Colonic mucosa (tissue), 4 donors: Measurements from ENCODE around the gene CALU. TPM values are rescaled to one million over a fixed set of nuclear protein-coding genes. Genes with fewer than 3 reads are reported as not detected.

Source experiments
- DNase-seq: peaks from one replicate; pipeline ENCODE4 v3.0.0-alpha.2; 2020
- H3K27ac ChIP-seq: fragments of 200-600 bp; one replicate; pipeline ENCODE4 v1.8.0; 2021
- H3K27me3 ChIP-seq: fragments of 200-600 bp; one replicate; pipeline ENCODE4 v1.8.0; 2021
- H3K36me3 ChIP-seq: fragments of 200-600 bp; one replicate; pipeline ENCODE4 v1.8.0; 2021
- H3K4me1 ChIP-seq: fragments of 200-600 bp; one replicate; pipeline ENCODE4 v1.8.0; 2021; ENCODE audit warnings: mild to moderate bottlenecking
- H3K4me3 ChIP-seq: fragments of 200-600 bp; one replicate; pipeline ENCODE4 v1.8.0; 2021
- H3K9ac ChIP-seq, 2 donors: one replicate each; pipeline ENCODE4 v1.7.0; 2013; ENCODE audit warnings: control low read depth in 2 of 2, low read depth in 2 of 2, low read length in 2 of 2
- H3K9me3 ChIP-seq: fragments of 200-600 bp; one replicate; pipeline ENCODE4 v1.8.0; 2021
- CTCF ChIP-seq: fragments of 200-600 bp; IDR thresholded peaks from one replicate; pipeline ENCODE4 v1.8.0; 2022; ENCODE audit warnings: antibody characterized with exemption, mild to moderate bottlenecking
- intact Hi-C: fragments of 100-400 bp; cut with DNase I; formaldehyde crosslinking; loops from one replicate; pipeline ENCODE4 v1.14.1; 2022
- total RNA-seq, 2 donors: library from RNA; stranded (reverse); fragmentation: NEBNext Ultra II Directional in 1 of 2; extraction: Animal tissue kit (Norgen Biotek cat#: 25700) in 1 of 2; gene quantifications; one replicate each; pipeline ENCODE4 v1.2.1, GENCODE V29; 2021
- donor health status: healthy.
- donor health status: DM: no; HTN: no; CAD: no.
- donor health status: DM: no; HTN: no; CAD: no.

Gene CALU
- total RNA-seq, 2 donors from 2014 or later, result 47.9 to 63.8 TPM

DNA sequence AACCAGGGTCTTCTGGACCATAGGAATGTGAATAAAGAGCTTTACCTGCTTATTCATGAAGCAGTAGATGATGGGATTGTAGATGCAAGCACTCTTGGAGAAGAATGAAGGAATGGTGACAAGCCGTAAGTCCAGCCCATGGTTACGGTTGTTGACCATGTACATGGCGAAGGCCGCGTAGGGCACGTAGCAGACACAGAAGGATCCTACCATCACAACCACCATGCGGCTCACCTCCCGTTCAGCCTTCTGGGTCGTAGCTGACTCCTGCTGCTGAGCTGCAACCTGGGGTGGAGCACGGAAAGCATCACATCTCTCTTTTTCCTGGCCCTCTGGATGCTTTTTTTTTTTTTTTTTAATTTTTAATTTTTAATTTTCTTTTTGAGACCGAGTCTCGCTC lies 34.4 kb downstream of the CALU start:
- no peak overlapping the region for H3K27ac ChIP-seq
- H3K4me1 ChIP-seq, result no peaks in the 10 kb centered on the region
- no peak for TF ChIP-seq CTCF
- H3K4me3 ChIP-seq, result no peak overlapping the region
- no peaks in the 10 kb centered on the region for H3K27me3 ChIP-seq
- intact Hi-C loops, result no loop called here
- no peaks in the 10 kb centered on the region for H3K36me3 ChIP-seq
- no peaks in the 10 kb centered on the region for H3K9me3 ChIP-seq
- no peak overlapping the region for H3K9ac ChIP-seq
- DNase-seq, result no peak

- Histone ChIP-seq H3K9ac (no peak overlapping the region), H3K27ac (no peak overlapping the region), H3K4me3 (no peak overlapping the region), H3K9me3 (no peaks in the 10 kb centered on the region), H3K36me3 (no peaks in the 10 kb centered on the region), H3K4me1 (no peaks in the 10 kb centered on the region), H3K27me3 (no peaks in the 10 kb centered on the region)
- intact Hi-C loops, result no loop called here
- DNase-seq, result no peak
- TF ChIP-seq CTCF, result no peak
Measured at GRCh38 chr7:128774029-128774689, 35.0 kb downstream of the CALU start.

DNA sequence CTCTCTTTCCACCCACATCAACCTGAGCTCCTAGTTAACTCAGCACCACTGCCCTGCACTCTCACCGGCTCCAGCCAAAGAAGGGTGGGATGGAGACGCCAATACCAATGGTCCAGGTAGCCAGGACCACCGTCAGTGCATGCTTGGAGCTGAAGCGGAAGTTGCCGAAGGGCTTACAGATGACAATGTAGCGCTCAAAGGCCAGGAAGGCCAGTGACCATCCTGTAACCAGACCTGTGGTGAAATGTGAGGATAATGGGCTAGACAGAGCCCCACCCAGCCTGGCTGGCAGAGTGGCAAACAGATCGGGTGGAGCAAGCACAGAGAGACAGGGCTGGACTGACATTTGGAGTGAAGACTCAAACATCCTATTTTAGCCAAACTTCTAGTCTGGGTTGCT lies 35.8 kb downstream of the CALU start:
- no peaks in the 10 kb centered on the region for H3K4me1 ChIP-seq
- H3K36me3 ChIP-seq, result no peaks in the 10 kb centered on the region
- intact Hi-C loops, result no loop called here
- no peaks in the 10 kb centered on the region for H3K9me3 ChIP-seq
- H3K4me3 ChIP-seq, result no peak overlapping the region
- H3K27ac ChIP-seq, result no peak overlapping the region
- H3K9ac ChIP-seq, result no peak overlapping the region
- H3K27me3 ChIP-seq, result no peaks in the 10 kb centered on the region
- TF ChIP-seq CTCF, result no peak
- DNase-seq, result no peak

DNA sequence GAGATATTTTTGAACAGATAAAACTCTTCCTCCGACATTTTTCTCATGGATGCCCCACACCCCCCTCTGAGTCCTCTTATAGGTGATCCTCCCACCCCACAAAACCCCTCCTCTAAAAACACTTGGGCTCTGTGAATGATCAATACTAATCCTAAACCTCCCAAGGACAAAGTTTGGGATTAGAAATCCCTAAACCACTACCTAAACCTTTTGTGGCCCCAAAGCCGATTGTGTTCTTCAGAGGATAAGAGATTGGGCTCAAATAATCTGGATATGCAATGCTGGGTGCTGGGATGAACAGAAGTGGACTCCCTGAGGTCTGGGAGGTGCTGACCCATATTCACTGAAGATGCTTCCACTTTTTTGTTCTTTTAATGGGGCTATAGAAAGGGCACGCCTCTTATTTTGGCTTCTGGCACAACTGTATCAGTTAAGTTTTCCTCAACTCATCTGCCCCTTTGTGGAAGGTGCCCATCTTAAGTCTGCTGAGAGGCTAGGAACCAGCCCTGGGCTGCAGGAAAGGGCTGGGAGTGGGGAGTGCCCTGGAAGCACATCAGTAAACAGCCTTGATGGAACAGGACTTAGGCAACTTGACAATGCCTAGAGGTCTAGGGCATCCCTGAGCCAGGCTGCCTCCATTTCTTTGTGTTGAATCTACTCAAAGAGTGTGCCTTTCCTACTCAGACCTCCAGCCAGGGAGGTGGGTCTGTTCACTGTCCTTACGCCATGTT lies 36.8 kb downstream of the CALU start, which contains the start of gene OPN1SW:
Gene OPN1SW, minus strand, starts transcription at position 51 of the 731 bp plus-strand sequence. Its CDS starts 13 bp downstream, at position 38.
- H3K27ac ChIP-seq, result no peak within 1 kb of the TSS
- no peaks in the 10 kb centered on the region for H3K27me3 ChIP-seq
- no peaks in the 10 kb centered on the region for H3K9me3 ChIP-seq
- no peak within 1 kb of the TSS for H3K9ac ChIP-seq
- intact Hi-C loops, result no loop called here
- no peaks in the 10 kb centered on the region for H3K4me1 ChIP-seq
- no peak within 1 kb of the TSS for H3K4me3 ChIP-seq
- no peak for DNase-seq
- no peaks in the 10 kb centered on the region for H3K36me3 ChIP-seq
- TF ChIP-seq CTCF, result no peak

DNA sequence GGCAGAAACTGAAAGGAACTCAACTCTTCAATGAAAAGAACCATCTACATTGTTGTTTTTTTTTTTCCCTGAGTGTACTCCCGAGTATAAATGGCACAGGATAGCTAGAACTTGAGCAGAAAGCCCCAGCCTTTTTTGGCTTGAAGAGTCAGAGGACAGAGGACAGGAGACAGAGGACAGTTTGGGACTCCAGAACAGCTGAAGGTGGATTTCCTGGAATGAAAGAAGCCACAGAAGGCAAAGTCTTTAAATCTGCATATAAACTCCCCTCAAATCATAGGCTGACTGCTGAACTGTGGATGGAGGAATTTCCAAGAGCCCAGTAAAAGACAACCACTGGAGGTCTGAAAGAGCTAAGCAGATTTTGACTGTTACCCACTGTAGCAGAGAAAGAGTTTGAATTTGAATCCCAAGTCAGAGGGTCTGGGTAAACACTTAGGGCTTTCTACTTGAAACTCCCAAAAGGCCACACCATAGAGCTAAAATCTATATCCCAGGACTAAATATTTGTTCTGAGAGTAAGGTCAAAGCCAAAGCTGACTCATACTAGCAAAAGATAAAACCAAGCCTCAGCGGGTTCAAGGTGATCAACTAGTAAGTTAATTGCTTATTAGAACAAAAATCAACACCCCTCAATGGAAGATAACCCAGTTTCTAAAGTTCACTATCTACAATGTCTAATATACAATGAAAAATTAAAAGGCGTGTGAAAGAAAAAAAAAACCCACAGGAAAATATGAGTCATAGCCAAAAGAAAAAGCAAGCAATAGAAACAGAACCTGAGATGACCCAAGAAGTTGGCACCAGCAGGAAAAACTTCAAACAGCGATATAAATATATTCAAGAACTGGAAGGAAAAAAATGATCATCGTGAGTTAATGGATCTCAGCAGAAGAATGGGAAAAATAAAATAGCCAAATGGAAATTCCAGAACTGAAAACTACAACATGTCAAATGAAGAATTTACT lies 38.3 kb downstream of the CALU start:
- TF ChIP-seq CTCF, result no peak
- intact Hi-C loops, result no loop called here

More for the DNA sequence above, 38.3 kb downstream of the CALU start:
- no peak for DNase-seq
- Histone ChIP-seq H3K27ac (no peak overlapping the region), H3K27me3 (no peaks in the 10 kb centered on the region), H3K9me3 (no peaks in the 10 kb centered on the region), H3K4me3 (no peak overlapping the region), H3K9ac (no peak overlapping the region), H3K36me3 (no peaks in the 10 kb centered on the region), H3K4me1 (no peaks in the 10 kb centered on the region)
